Brain pericyte (primary cell): ENCODE results near the gene PFN3.

Experiments used
- DNase-seq: peaks from one replicate; pipeline ENCODE4 v3.0.0-alpha.2; 2012; ENCODE audit warnings: low read depth, low spot score

Gene PFN3

GRCh38 chr5:177399997-177400868, at the start of gene PFN3:
TSS of gene PFN3 (minus strand) at chr5:177400661. CDS start at chr5:177400576, 85 bp downstream.
- DNase-seq = no peak

GRCh38 chr5:177449140-177450061, 48.9 kb upstream of the PFN3 start:
- DNase-seq = no peak

GRCh38 chr5:177448244-177448950, 47.9 kb upstream of the PFN3 start:
- DNase-seq = no peak

GRCh38 chr5:177447611-177448243, 47.3 kb upstream of the PFN3 start:
- peak; percentile 47 for DNase-seq

GRCh38 chr5:177447066-177447610, 46.7 kb upstream of the PFN3 start:
- DNase-seq = no peak

GRCh38 chr5:177446200-177447065, 46.0 kb upstream of the PFN3 start, which contains the start of gene PRR7:
TSS of gene PRR7 (plus strand) at chr5:177446814. CDS start at chr5:177455068, 8,254 bp downstream.
- no peak for DNase-seq

- DNase-seq = no peak
These were observed 45.4 kb upstream of the PFN3 start for GRCh38 chr5:177445917-177446199.

- no peak for DNase-seq
These were observed 44.8 kb upstream of the PFN3 start for GRCh38 chr5:177445052-177445916.

- DNase-seq = no peak
These were observed 43.9 kb upstream of the PFN3 start for GRCh38 chr5:177444106-177445051.

- no peak for DNase-seq
These were observed 42.9 kb upstream of the PFN3 start for GRCh38 chr5:177443144-177443983.

GRCh38 chr5:177442066-177442826, 41.8 kb upstream of the PFN3 start:
- no peak for DNase-seq

GRCh38 chr5:177440990-177441780, 40.7 kb upstream of the PFN3 start:
- DNase-seq = no peak

GRCh38 chr5:177440211-177440989, 39.9 kb upstream of the PFN3 start:
- DNase-seq = no peak

GRCh38 chr5:177439518-177440053, 39.1 kb upstream of the PFN3 start:
- no peak for DNase-seq
